HG03439 (cell line): ENCODE data around the gene NR2C1.
"Not testable (repeated sequence)": the region's sequence is repeated elsewhere in the genome, so short reads cannot be mapped to it uniquely, and the experiment has no call there.

Experiments
- ATAC-seq: cut with Tn5 transposase; IDR thresholded peaks from one replicate; pipeline ENCODE4 v1.9.1; 2021; ENCODE audit warnings: mild to moderate bottlenecking, moderate library complexity; ENCODE audit not compliant: unreplicated experiment

NR2C1 gene

DNA sequence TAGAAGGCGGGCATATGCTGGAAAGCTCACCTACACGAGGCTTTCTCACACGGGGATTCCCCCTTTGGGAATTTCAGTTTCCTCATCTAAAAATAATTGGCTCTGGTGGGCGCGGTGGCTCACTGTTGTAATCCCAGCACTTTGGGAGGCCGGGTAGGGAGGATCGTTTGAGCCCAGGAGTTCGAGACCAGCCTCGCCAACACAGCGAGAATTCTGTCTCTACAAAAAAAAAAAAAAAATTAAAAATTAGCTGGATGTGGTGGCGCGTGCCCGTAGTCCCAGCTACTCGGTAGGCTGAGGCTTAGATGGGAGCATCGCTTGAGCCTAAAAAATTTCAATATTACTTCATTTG, 69.5 kb downstream of the NR2C1 start:
- no peak for ATAC-seq

DNA sequence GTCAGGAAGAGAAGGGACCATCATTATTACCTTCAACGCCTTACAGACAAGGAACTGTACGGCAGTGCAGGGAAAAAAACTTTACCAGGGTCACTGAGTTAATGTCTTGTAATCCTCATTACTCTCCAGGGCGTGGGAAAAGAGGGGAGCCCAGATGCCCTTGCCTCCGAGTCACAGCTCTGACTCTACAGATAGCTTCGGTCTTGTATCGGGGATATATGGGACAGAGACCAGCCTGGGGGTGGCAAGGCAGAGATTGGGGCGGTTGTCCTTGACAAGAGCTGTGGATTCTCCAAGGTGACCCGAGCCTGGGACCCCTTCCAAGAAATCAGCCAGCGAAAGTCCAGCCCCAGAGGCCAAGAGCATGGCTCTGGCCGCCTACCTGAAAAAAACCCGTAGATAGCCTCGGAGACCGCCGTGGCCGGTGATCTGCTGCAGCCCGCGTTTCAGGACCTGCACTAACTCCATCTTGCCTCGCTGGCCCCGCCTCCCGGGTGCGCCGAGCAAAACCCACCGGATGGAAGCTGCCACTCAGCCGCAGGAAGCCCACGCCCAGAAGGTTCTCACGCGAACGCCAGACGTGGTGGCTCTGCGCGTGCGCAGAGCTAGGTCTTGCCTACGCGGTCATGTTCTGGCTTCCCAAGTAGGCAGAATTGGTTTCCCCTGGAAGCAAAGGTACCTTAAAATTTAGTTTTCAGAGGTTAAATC, 70.1 kb downstream of the NR2C1 start, which contains the start of gene NDUFA12:
TSS of gene NDUFA12 (minus strand) at position 485 of the 708 bp plus-strand sequence. CDS start at position 468, 17 bp downstream.
- peak; percentile 99 for ATAC-seq

DNA sequence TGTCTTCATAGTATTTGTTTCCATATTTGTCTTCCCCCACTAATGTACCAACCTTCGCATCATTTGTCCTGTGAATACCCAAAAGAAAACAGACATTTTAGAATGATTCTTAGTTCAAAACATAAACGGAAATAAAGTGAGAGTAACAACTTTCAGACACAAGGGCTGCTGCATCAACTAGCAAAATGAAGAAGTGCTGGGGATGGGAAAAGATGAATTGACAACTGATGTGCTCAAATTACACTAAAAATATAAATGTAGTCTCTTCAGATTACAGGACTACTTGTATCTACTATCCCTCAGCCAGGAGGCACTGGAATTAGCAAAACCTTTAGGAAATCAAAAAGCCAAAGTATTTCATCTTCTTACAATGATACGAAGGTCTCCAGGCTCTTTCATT, 70.7 kb downstream of the NR2C1 start:
- no peak for ATAC-seq

DNA sequence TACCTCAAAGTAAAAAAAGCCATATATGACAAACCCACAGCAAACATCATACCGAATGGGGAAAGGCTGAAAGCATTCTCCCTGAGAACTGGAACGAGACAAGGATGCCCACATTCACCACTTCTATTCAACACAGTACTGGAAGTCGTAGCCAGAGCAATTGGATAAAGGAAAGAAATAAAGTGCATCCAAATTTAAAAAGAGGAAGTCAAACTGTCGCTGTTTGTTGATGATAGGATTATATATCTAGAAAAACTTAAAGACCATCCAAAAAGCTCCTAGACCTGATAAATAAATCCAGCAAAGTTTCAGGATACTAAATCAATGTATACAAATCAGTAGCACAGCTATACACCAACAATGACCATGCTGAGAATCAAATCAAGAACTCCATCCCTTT, 75.1 kb downstream of the NR2C1 start:
- no peak for ATAC-seq

GRCh38 chr12:94997726-94998125, 75.7 kb downstream of the NR2C1 start:
- ATAC-seq = no peak

DNA sequence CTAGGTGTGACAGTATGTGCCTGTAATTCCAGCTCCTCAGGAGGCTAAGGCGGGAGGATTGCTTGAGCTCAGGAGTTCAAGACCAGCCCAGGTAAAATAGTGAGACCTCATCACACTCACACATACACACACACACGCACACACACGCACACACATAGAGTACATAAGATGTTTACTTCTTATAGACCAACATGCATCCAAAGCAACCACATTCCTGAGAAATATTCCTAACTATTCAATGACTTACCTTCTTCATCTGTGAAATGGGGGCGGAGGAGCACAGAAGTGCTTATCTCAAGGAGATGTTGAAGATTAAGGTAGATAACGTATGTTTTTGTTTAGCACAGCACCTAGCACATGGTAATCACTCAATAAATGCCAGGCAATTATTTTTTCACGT, 76.4 kb downstream of the NR2C1 start:
- ATAC-seq = no peak

- ATAC-seq = no peak
Measured at GRCh38 chr12:94994312-94994711, 79.1 kb downstream of the NR2C1 start.

GRCh38 chr12:94993855-94994254, 79.6 kb downstream of the NR2C1 start:
- not testable (repeated sequence) for ATAC-seq

GRCh38 chr12:94990222-94990621, 83.2 kb downstream of the NR2C1 start:
- ATAC-seq = no peak

GRCh38 chr12:94988471-94988870, 84.9 kb downstream of the NR2C1 start:
- ATAC-seq = no peak

- no peak for ATAC-seq
Measured at GRCh38 chr12:94987801-94988200, 85.6 kb downstream of the NR2C1 start.

GRCh38 chr12:94987076-94987669, 86.2 kb downstream of the NR2C1 start:
- ATAC-seq = no peak

DNA sequence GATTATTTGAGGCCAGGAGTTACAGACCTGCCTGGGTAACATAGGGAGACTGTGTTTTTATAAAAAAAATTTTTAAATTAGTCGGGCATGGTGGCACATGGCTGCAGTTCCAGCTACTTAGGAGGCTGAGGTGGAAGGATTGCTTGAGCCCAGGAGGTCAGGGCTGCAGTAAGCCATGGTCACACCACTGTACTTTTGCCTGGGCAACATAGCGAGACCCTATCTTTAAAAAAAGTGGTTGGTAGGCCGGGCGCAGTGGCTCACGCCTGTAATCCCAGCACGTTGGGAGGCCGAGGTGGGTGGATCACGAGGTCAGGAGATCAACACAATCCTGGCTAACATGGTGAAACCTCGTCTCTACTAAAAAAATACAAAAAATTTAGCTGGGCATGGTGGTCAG, 88.3 kb downstream of the NR2C1 start:
- not testable (repeated sequence) for ATAC-seq

- no peak for ATAC-seq
Measured at GRCh38 chr12:94983321-94983720, 90.1 kb downstream of the NR2C1 start.

GRCh38 chr12:94982456-94982855, 91.0 kb downstream of the NR2C1 start:
- no peak for ATAC-seq

GRCh38 chr12:94980577-94980976, 92.8 kb downstream of the NR2C1 start:
- no peak for ATAC-seq

- no peak for ATAC-seq
Measured at GRCh38 chr12:94979941-94980340, 93.5 kb downstream of the NR2C1 start.

GRCh38 chr12:94977766-94978468, 95.5 kb downstream of the NR2C1 start:
- ATAC-seq = no peak

DNA sequence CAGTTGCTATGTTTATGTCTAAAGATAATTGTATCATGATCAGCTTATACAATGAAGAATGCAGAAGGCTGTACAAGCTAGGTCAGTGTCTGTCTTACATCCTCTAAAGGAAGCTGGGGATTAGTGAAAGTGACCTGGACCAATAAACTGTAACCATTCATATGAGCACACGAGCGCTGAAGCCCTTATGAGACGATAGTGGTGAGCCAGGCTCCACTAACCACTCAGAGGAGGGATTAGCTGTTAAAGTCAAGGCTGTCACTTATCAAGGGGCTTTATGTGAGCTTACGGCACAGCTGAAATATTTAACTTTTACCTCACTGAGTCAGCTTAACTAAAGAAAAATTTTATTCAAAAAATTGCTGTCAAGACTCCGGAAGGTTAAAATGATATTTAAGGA, 100.2 kb downstream of the NR2C1 start:
- no peak for ATAC-seq

GRCh38 chr12:94972795-94973194, 100.6 kb downstream of the NR2C1 start:
- ATAC-seq = no peak

DNA sequence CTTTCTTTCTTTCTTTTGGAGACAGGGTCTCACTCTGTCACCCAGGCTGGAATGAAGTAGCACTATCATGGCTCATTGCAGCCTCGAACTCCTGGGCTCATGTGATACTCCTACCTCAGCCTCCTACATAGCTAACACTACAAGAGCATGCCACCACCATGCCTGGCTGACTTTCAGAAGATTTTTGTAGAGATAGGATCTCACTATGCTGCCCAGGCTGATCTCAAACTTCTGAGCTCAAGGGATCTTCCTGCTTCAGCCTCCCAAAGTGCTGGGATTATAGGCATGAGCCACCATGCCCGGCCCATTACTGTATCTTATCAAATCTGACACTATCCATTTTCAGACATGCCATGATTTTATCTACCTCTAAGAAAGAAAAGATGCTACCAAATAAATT, 101.5 kb downstream of the NR2C1 start:
- ATAC-seq = no peak

DNA sequence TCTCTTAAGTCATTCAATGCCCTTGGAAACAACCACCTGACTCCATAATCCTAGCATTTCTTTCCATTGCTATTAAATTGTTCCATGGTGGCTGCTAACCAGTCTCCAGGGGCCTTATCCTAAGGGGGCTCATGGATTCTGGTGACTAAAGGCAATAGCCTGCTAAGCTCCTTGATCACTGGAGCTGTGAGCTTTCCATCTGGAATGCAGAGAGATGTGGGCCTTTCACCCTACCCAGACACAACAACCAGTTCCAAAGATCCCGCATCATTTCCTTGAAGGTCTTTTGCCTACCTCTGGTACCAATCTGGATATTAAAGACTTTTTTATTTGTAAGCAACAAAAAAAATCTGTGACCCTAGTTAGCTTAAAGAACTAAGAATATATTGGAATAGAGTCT, 102.9 kb downstream of the NR2C1 start:
- no peak for ATAC-seq
